GM12891 (cell line): Measurements from ENCODE around the gene MBOAT2.

Experiments used
- PAX5 ChIP-seq: IDR thresholded peaks from 2 replicates; pipeline ENCODE4 v1.6.1; 2011; ENCODE audit warnings: low read length, moderate library complexity, mild to moderate bottlenecking; ENCODE audit not compliant: insufficient read depth, severe bottlenecking
- POLR2A ChIP-seq: IDR thresholded peaks from 2 replicates; pipeline ENCODE4 v1.6.1; 2011; ENCODE audit warnings: low read depth, low read length, control low read depth
- POLR2AphosphoS5 ChIP-seq: IDR thresholded peaks from 2 replicates; pipeline ENCODE4 v1.6.1; 2011; ENCODE audit warnings: low read depth, low read length, control low read depth
- POU2F2 ChIP-seq: IDR thresholded peaks from 2 replicates; pipeline ENCODE4 v1.6.1; 2011; ENCODE audit warnings: low read depth, mild to moderate bottlenecking, control low read depth, low read length, moderate library complexity
- TAF1 ChIP-seq: IDR thresholded peaks from 2 replicates; pipeline ENCODE4 v1.6.1; 2011; ENCODE audit warnings: low read depth, low read length, control low read depth

DNA sequence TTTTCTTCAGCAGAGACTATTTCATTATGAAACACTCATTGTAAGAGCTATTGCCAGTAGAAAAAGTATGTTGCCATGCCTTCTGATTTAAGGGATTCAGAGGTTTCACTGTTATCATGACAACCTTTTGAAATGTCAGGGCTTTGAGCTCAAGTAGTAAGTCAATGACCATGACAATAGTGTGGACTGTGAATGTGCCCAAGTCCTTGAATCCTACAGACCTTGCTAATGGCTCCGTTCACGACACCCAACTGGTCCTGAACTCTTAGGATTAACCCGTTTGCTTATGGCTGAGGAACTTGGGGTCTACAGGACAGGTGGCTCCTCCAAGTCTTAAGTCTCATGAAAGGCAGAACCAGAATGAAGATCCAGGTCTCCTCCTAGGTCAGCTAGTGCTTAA lies 148.5 kb downstream of the MBOAT2 start:
- TF ChIP-seq TAF1 (no peak), POLR2A (no peak), POLR2AphosphoS5 (no peak), PAX5 (no peak), POU2F2 (no peak)
